HEK293 (cell line): ENCODE data around the gene RAB3C.

Experiments used
- CTCF ChIA-PET: fragments of 350-600 bp; formaldehyde crosslinking; extraction: SDS; loops from one replicate; lab custom pipeline; 2021; ENCODE audit warnings: antibody characterized with exemption; lab: Yijun Ruan, JAX
- POLR2A ChIA-PET: fragments of 300-600 bp; formaldehyde crosslinking; extraction: SDS; loops from one replicate; lab custom pipeline; 2020; ENCODE audit warnings: antibody characterized with exemption, inconsistent platforms; lab: Yijun Ruan, JAX
- H3K27ac ChIP-seq: fragments of 200-500 bp; sonication (Bioruptor generic); 2 replicates; pipeline ENCODE4 v1.5.1; 2014; ENCODE audit warnings: low read depth, low read length, control low read depth, inconsistent platforms; ENCODE audit errors: extremely low read depth
- H3K36me3 ChIP-seq, 2 experiments: fragments of 200-500 bp in 1 of 2; sonication (Bioruptor generic) in 1 of 2; 1 replicate in 1 of 2; 2 replicates in 1 of 2; pipeline ENCODE4 v1.5.1; 2014 to 2017; ENCODE audit warnings: inconsistent platforms in 2 of 2, low read length in 2 of 2; ENCODE audit not compliant: control insufficient read depth in 2 of 2, insufficient read depth in 1 of 2
- H3K4me1 ChIP-seq: fragments of 200-500 bp; sonication (Bioruptor generic); 2 replicates; pipeline ENCODE4 v1.5.1; 2014; ENCODE audit warnings: mild to moderate bottlenecking, low read length, inconsistent platforms; ENCODE audit not compliant: control insufficient read depth, insufficient read depth
- H3K4me3 ChIP-seq: 2 replicates; pipeline ENCODE4 v1.5.1; 2011; ENCODE audit warnings: low read depth, mild to moderate bottlenecking, control low read depth, low read length, moderate library complexity
- H3K9me3 ChIP-seq: fragments of 200-500 bp; sonication (Bioruptor generic); 2 replicates; pipeline ENCODE4 v1.5.1; 2014; ENCODE audit warnings: low read depth, low read length, inconsistent platforms; ENCODE audit not compliant: control insufficient read depth, insufficient read depth
- FEZF1 ChIP-seq: fragments of 450-650 bp; formaldehyde crosslinking; IDR thresholded peaks from 2 replicates; pipeline ENCODE4 v1.5.1; 2016; ENCODE audit warnings: missing biosample characterization, missing genetic modification characterization
- GFI1B ChIP-seq: fragments of 450-650 bp; formaldehyde crosslinking; IDR thresholded peaks from 2 replicates; pipeline ENCODE4 v1.5.1; 2016; ENCODE audit warnings: missing biosample characterization, missing genetic modification characterization
- KLF8 ChIP-seq: fragments of 450-650 bp; formaldehyde crosslinking; IDR thresholded peaks from 2 replicates; pipeline ENCODE4 v1.5.1; 2016; ENCODE audit warnings: missing biosample characterization, missing genetic modification characterization
- PRDM1 ChIP-seq: fragments of 450-650 bp; formaldehyde crosslinking; IDR thresholded peaks from 2 replicates; pipeline ENCODE4; 2016; ENCODE audit warnings: missing biosample characterization, missing genetic modification characterization
- SP3 ChIP-seq: fragments of 450-650 bp; formaldehyde crosslinking; IDR thresholded peaks from 2 replicates; pipeline ENCODE4 v1.5.1; 2016; ENCODE audit warnings: missing biosample characterization, missing genetic modification characterization
- TRIM28 ChIP-seq: IDR thresholded peaks from 2 replicates; pipeline ENCODE4 v1.6.1; 2011; ENCODE audit warnings: low read length, control low read depth, borderline replicate concordance
- ZIC2 ChIP-seq: fragments of 450-650 bp; formaldehyde crosslinking; IDR thresholded peaks from 2 replicates; pipeline ENCODE4 v1.5.1; 2016; ENCODE audit warnings: missing biosample characterization, missing genetic modification characterization
- ZNF140 ChIP-seq: fragments of 450-650 bp; formaldehyde crosslinking; IDR thresholded peaks from 2 replicates; pipeline ENCODE4 v1.5.1; 2016; ENCODE audit warnings: missing biosample characterization, missing genetic modification characterization
- ZNF248 ChIP-seq: fragments of 450-650 bp; formaldehyde crosslinking; IDR thresholded peaks from 2 replicates; pipeline ENCODE4 v1.5.1; 2017; ENCODE audit warnings: missing biosample characterization, missing genetic modification characterization
- ZNF354C ChIP-seq: fragments of 450-650 bp; formaldehyde crosslinking; IDR thresholded peaks from 2 replicates; pipeline ENCODE4 v1.5.1; 2016; ENCODE audit warnings: missing biosample characterization, missing genetic modification characterization, low read depth, borderline replicate concordance
- ZNF530 ChIP-seq: fragments of 450-650 bp; formaldehyde crosslinking; IDR thresholded peaks from 2 replicates; pipeline ENCODE4 v1.5.1; 2016; ENCODE audit warnings: low read depth, missing biosample characterization, missing genetic modification characterization
- ZNF549 ChIP-seq: fragments of 450-650 bp; IDR thresholded peaks from 2 replicates; pipeline ENCODE4 v1.5.1; 2018; ENCODE audit warnings: missing biosample characterization, missing genetic modification characterization, mild to moderate bottlenecking, inconsistent platforms, moderate library complexity
- ZNF571 ChIP-seq: fragments of 450-650 bp; formaldehyde crosslinking; IDR thresholded peaks from 2 replicates; pipeline ENCODE4 v1.5.0; 2017; ENCODE audit warnings: missing biosample characterization, missing genetic modification characterization
- ZNF785 ChIP-seq: fragments of 450-650 bp; formaldehyde crosslinking; IDR thresholded peaks from 2 replicates; pipeline ENCODE4 v1.5.1; 2016; ENCODE audit warnings: missing biosample characterization, missing genetic modification characterization
- TF ChIP-seq, protein P1 (sequence below): fragments of 450-650 bp; formaldehyde crosslinking; IDR thresholded peaks from 2 replicates; pipeline ENCODE4 v1.5.1; 2016; ENCODE audit warnings: missing biosample characterization, missing genetic modification characterization
- TF ChIP-seq, protein P2 (sequence below): fragments of 450-650 bp; formaldehyde crosslinking; IDR thresholded peaks from 2 replicates; pipeline ENCODE4 v1.5.1; 2016; ENCODE audit warnings: missing biosample characterization, missing genetic modification characterization
- TF ChIP-seq, protein P3 (sequence below): sonication (generic); formaldehyde crosslinking; IDR thresholded peaks from 2 replicates; pipeline ENCODE4 v1.8.1; 2022; ENCODE audit warnings: mild to moderate bottlenecking, moderate library complexity, missing genetic modification reagents
- TF ChIP-seq, protein P4 (sequence below): fragments of 450-650 bp; formaldehyde crosslinking; IDR thresholded peaks from 2 replicates; pipeline ENCODE4 v1.5.0; 2017; ENCODE audit warnings: missing biosample characterization, missing genetic modification characterization, borderline replicate concordance
- TF ChIP-seq, protein P5 (sequence below): fragments of 450-650 bp; formaldehyde crosslinking; IDR thresholded peaks from 2 replicates; pipeline ENCODE4 v1.5.1; 2016; ENCODE audit warnings: missing biosample characterization, missing genetic modification characterization
- TF ChIP-seq, protein P6 (sequence below): fragments of 450-650 bp; IDR thresholded peaks from 2 replicates; pipeline ENCODE4 v1.5.1; 2018; ENCODE audit warnings: missing biosample characterization, mild to moderate bottlenecking, missing genetic modification characterization

The RAB3C gene

DNA sequence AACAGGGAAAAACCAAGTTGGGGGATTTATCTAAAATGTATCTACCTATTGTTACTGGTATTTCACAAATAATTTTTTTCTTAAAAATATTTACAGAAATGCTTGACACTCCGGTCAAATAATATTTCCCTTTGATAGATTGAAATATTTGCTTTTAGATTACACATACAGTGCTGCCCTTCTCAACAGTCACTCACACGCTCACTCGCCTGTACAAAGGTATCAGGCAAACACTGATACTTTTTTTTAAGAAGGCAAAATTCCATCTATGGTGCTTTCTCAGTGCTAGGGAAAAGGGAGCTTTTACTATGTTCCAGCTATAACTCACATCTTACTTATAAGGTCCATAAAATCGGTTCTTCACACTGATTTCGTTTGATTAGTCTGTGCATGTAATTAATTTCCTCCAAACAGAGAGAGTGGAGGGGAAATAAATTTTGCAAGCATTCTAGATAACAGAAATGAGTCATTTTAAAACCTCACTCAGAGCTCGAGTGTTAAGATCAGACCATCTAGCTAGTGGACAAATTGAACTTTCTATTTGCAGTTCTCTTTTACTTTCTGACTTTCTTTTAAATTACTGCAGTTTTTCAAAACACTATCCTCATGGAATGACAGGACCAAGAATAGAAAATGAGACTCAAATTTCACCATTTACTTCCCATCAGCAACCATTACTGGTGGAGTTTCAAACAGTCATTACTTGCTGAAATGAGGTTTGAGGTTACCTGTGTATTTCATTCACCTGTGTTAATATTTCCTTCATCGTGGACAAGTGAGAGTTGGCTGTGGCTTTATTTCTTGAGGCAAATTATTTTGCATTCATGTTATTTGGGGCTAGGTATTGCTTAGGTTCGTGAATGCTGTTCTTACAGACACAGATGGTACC lies 273.2 kb downstream of the RAB3C start:
- ChIA-PET POLR2A (no interaction called here), CTCF (interaction anchor here (0.5 to 1.4 kb wide), 6 partner anchors 35 to 1473 kb away, joined by 3 to 5 read pairs (median 4); no protein-coding TSS in a partner anchor)
- no peak overlapping the region for H3K4me3 ChIP-seq

DNA sequence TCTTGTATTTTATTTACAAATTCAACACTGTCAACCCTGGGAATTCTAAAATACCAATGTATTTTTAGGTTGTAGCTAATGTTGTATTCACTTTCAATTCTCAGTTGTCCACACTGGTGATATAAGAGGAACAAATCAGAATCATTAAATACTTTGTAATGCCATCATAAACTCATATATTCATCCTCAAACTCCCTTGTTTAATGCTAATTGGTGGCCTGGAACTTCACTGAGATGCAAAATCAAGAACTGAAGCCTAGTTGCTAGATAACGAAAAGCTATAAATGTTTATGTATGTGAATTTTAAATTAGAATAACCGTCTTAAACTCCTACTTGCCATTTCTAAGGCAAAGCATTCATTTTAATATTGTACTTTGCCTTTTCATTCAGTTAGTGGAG lies 274.7 kb downstream of the RAB3C start:
- CTCF ChIA-PET, result interaction anchor here (0.8 to 1.3 kb wide), 2 partner anchors 12 to 316 kb away, joined by 3 read pairs; no protein-coding TSS in a partner anchor
- TF ChIP-seq SP3 (tag by site-specific recombination) (no peak), GFI1B (tag by site-specific recombination) (no peak), ZNF785 (tag by site-specific recombination) (no peak), TRIM28 (no peak), ZIC2 (tag by site-specific recombination) (no peak), KLF8 (tag by site-specific recombination) (no peak), ZNF354C (tag by site-specific recombination) (no peak), ZNF140 (tag by site-specific recombination) (no peak), ZNF530 (tag by site-specific recombination) (no peak), FEZF1 (tag by site-specific recombination) (no peak), ZNF549 (tag by site-specific recombination) (no peak)
- TF ChIP-seq, protein P1, sequence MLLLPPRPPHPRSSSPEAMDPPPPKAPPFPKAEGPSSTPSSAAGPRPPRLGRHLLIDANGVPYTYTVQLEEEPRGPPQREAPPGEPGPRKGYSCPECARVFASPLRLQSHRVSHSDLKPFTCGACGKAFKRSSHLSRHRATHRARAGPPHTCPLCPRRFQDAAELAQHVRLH, result no peak
- TF ChIP-seq, protein P2, sequence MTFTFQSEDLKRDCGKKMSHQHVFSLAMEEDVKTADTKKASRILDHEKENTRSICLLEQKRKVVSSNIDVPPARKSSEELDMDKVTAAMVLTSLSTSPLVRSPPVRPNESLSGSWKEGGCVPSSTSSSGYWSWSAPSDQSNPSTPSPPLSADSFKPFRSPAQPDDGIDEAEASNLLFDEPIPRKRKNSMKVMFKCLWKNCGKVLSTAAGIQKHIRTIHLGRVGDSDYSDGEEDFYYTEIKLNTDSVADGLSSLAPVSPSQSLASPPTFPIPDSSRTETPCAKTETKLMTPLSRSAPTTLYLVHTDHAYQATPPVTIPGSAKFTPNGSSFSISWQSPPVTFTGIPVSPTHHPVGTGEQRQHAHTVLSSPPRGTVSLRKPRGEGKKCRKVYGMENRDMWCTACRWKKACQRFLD (tag by site-specific recombination), result no peak
- TF ChIP-seq, protein P3, sequence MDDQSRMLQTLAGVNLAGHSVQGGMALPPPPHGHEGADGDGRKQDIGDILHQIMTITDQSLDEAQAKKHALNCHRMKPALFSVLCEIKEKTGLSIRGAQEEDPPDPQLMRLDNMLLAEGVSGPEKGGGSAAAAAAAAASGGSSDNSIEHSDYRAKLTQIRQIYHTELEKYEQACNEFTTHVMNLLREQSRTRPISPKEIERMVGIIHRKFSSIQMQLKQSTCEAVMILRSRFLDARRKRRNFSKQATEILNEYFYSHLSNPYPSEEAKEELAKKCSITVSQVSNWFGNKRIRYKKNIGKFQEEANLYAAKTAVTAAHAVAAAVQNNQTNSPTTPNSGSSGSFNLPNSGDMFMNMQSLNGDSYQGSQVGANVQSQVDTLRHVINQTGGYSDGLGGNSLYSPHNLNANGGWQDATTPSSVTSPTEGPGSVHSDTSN (CRISPR knock-in tag), result no peak
- TF ChIP-seq, protein P4, sequence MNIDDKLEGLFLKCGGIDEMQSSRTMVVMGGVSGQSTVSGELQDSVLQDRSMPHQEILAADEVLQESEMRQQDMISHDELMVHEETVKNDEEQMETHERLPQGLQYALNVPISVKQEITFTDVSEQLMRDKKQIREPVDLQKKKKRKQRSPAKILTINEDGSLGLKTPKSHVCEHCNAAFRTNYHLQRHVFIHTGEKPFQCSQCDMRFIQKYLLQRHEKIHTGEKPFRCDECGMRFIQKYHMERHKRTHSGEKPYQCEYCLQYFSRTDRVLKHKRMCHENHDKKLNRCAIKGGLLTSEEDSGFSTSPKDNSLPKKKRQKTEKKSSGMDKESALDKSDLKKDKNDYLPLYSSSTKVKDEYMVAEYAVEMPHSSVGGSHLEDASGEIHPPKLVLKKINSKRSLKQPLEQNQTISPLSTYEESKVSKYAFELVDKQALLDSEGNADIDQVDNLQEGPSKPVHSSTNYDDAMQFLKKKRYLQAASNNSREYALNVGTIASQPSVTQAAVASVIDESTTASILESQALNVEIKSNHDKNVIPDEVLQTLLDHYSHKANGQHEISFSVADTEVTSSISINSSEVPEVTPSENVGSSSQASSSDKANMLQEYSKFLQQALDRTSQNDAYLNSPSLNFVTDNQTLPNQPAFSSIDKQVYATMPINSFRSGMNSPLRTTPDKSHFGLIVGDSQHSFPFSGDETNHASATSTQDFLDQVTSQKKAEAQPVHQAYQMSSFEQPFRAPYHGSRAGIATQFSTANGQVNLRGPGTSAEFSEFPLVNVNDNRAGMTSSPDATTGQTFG (tag by site-specific recombination), result no peak
- TF ChIP-seq, protein P5, sequence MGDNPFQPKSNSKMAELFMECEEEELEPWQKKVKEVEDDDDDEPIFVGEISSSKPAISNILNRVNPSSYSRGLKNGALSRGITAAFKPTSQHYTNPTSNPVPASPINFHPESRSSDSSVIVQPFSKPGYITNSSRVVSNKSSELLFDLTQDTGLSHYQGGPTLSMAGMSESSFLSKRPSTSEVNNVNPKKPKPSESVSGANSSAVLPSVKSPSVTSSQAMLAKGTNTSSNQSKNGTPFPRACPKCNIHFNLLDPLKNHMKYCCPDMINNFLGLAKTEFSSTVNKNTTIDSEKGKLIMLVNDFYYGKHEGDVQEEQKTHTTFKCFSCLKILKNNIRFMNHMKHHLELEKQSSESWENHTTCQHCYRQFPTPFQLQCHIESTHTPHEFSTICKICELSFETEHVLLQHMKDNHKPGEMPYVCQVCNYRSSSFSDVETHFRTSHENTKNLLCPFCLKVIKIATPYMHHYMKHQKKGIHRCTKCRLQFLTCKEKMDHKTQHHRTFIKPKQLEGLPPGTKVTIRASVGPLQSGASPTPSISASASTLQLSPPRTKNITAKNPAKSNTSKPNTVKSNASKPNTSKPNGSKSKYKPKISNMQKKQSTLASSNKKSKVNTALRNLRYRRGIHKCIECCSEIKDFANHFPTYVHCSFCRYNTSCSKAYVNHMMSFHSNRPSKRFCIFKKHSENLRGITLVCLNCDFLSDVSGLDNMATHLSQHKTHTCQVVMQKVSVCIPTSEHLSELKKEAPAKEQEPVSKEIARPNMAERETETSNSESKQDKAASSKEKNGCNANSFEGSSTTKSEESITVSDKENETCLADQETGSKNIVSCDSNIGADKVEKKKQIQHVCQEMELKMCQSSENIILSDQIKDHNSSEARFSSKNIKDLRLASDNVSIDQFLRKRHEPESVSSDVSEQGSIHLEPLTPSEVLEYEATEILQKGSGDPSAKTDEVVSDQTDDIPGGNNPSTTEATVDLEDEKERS, result no peak
- TF ChIP-seq, protein P6, sequence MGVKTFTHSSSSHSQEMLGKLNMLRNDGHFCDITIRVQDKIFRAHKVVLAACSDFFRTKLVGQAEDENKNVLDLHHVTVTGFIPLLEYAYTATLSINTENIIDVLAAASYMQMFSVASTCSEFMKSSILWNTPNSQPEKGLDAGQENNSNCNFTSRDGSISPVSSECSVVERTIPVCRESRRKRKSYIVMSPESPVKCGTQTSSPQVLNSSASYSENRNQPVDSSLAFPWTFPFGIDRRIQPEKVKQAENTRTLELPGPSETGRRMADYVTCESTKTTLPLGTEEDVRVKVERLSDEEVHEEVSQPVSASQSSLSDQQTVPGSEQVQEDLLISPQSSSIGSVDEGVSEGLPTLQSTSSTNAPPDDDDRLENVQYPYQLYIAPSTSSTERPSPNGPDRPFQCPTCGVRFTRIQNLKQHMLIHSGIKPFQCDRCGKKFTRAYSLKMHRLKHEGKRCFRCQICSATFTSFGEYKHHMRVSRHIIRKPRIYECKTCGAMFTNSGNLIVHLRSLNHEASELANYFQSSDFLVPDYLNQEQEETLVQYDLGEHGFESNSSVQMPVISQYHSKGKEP (tag by site-specific recombination), result no peak
- TF ChIP-seq, all 188 proteins: peak for 0
- no peak overlapping the region for H3K27ac ChIP-seq
- H3K36me3 ChIP-seq, result no peaks in the 10 kb centered on the region
- no peaks in the 10 kb centered on the region for H3K9me3 ChIP-seq
- H3K4me1 ChIP-seq, result no peaks in the 10 kb centered on the region
- POLR2A ChIA-PET, result no interaction called here
- no peak overlapping the region for H3K4me3 ChIP-seq

More for the DNA sequence above, 273.2 kb downstream of the RAB3C start:
- TF ChIP-seq ZNF571 (tag by site-specific recombination), result no peak
- peak; percentile 33; the same call in 1 of the 2 replicates for TF ChIP-seq PRDM1 (tag by site-specific recombination)
- no peak for TF ChIP-seq ZNF248 (tag by site-specific recombination)
- Histone ChIP-seq H3K9me3 (no peaks in the 10 kb centered on the region), H3K27ac (no peak overlapping the region), H3K4me1 (no peaks in the 10 kb centered on the region), H3K36me3 (no peaks in the 10 kb centered on the region)
